ENCODE data around the gene TLCD1.
"Not testable (repeated sequence)": the region's sequence is repeated elsewhere in the genome, so short reads cannot be mapped to it uniquely, and the experiment has no call there.

Gene TLCD1

DNA sequence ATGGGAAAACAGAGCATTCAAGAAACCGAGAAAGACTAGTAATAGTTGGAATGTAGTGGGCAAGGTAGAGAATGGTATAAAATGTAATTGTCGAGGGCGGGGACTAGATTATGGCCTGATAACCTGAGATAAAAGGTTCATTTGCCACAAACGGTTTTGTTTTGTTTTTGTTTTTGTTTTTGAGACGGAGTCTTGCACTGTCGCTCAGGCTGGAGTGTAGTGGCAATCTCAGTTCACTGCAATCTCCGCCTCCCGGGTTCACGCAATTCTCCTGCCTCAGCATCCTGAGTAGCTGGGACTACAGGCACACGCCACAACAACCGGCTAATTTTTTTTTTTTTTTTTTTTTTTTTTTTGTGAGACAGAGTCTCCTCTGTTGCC lies 3.9 kb upstream of the TLCD1 start:
- no peak for FAIRE-seq

DNA sequence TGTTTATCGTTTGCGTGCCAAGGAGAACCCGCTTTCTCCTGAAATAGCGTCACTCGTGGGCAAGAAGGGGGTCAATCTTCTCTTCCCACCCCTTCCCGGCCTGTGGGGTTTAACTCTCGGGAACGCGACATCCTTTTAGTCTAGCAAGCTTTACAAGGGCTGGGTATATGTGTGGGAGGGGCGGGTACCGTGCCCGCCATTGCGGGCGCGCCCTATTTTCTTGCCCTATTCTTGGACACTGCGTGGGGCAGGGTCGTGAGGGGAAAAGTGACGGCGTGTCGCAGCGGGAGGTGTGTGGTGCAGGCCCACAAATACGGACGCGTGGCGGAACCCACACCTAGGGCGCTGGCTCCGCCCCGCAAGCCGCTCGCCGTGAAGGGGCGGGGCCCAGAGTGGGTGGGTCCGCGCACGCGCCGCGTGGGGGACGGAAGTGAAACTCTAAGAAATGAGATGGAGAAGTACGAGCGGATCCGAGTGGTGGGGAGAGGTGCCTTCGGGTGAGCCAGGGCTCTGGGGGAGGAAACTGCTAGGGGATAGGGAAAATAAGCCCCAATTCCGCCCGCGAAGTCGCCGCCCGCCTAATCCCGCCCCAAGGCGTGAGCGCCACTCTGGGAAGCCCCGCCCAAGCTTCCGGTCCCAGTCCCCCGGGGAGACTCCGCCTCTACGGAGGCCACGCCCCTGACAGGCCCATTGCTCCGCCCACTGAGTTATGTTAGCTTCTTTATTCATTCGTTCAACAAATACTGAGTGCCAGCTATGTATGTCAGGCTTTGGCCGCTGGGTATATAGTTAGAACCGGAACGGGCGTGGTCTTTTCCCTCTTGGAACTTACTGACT lies 2.5 kb upstream of the TLCD1 start, which contains the start of gene NEK8:
Gene NEK8, plus strand, starts transcription at position 425 of the 837 bp plus-strand sequence. Its CDS starts 26 bp downstream, at position 451.
- FAIRE-seq = no peak
- DNase-seq (ENCODE audit: low spot score) = peak; percentile 93

More for the DNA sequence above, 3.9 kb upstream of the TLCD1 start:
- DNase-seq (ENCODE audit: low spot score) = no peak

DNA sequence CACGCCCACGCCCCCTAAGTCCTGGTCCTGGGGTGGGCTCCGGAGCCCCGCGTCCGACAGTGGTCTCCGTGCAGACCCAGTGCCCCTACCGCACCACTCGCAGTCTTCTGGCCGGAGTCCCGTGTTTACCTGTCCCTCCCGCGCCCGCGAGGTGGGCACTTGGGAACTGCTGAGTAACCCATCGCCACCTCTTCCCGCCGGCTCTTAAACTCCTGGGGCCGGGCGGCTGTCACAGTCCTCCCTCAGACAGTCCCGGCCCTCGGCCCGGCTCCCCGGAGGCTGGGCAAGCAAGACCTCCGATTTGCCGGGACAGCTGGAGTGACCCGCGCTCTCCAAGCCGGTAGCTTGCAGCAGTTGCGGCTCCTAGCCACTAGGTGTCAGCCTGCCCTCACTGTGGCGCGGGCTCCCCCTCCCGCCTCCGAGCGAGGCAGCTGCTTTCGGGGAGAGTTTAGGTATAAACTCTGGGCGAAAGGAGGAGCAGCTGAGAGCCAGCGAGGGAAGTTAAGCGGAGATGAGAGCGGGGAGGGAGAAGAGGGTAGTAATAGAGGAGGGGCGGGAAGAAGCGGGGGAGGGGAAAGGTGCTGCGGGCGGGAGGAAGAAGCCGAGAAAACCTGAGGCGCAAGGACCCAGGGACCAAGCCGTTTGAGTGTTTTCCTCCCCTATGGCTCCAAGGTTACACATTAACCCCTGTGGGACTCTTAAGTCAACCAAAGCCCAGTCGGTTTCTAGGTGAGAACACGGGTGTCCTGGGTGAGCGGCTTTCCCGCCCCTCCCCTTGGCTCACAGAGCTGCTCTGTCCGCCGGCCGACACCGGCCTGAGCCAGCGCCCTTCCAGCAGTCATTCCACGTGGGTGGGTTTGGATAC lies 826 bp upstream of the TLCD1 start:
- FAIRE-seq (peak; percentile 13), DNase-seq (ENCODE audit: low spot score) (peak; percentile 88)

DNA sequence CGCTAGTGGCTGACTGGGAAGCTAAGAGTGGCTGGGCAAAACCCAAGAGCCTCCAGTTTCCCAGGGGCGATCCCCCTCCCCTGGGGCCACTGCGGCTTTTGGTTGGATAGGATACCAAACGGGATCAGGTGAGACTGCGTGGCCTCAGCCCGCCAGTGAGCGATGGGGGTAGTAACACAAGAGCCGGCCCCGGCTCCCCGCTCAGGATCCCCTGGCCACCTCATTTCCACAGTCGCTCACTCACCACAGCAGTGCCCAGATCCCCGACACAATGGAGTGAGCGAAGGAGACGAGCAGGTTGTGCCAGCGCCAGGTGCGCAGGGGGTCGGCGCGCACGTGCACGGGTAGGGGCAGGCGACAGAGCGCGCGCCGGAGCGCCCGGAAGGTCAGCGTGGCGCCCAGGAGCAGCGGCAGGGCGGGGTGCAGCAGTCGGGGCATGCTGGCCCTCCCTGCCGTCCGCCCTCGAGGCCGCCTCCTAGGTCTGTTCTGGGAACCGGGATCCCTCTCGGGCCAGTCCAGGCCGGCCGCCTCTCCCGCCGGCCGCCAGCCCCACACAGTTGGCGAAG lies 290 bp downstream of the TLCD1 start:
- DNase-seq (ENCODE audit: low spot score) (no peak), FAIRE-seq (no peak)

DNA sequence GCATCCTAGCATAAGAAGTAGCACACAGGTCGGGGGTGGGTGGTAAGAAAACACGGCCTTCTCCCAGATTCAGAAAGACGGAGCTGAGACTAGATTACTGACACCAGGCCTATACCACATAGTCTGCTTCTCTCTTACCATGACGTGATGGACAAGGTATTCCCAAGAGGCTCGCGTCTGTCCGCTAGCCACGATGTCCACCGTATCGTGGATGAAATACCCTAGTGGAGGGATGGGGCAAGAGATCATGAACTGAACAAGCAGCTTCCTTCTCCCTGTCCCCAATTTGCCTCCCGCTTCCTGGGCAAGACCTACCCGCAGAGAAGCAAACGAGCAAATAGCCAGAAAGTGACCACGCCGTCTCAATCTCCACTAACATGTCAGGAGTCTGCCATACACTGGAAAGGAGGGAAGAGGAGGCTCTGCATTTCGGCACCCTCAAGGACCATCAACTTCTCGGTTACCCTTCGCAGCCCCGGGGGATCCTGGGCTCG lies 820 bp downstream of the TLCD1 start:
- no peak for FAIRE-seq
- no peak for DNase-seq (ENCODE audit: low spot score)

DNA sequence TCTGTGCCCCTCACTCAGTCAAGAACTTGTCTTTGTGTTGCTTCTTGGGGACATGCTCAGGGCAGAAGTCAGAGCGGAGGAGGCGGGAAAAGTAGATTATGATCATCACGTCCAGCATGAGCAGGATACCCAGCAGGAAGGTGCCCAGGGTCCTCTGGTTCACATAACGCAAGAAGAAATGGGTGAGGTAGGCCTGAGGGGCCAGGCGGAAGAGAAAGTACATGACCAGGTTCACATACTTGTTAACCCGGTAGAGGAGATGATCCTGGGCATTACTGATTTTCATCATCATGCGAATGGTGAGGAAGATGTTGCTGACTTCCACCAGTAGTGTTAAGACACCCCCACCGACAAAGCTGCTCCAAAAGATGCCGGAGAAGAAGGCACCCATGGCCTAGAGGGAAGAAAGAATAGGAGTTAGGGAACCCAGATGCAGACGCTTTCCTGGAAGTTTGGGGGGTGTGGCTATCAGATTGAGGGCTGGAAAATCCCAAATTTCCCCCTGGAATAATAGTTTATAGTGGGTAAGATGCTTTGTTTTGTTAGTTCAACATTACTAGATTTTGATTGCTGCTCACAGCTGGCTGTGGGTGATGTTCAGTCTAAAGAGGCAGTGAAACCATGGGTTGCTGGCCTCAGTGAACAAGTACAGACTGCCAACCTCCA lies 1.4 kb downstream of the TLCD1 start:
- FAIRE-seq = no peak
- DNase-seq (ENCODE audit: low spot score) = no peak

DNA sequence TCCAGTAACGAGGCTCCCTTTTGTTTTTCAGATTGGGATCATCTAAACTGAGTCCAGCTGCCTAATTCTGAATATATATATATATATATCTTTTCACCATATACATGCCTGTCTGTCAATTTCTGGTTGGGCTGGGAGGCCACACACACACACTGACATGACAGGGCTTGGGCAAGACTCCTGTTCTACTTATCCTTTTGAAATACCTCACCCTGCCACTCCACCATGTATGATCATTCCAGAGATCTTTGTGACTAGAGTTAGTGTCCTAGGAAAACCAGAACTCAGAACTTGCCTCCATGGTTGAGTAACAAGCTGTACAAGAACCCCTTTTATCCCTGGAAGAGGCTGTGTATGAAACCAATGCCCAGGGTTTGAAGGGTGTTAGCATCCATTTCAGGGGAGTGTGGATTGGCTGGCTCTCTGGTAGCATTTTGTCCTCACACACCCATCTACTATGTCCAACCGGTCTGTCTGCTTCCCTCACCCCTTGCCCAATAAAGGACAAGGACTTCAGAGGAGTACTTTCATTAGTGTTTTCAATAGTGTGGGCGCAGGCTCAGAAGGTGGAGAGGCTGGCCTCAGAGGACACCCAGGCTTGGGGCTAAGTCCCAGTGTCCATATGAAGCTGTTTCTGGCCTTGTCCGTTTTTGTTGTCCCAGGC lies 2.1 kb downstream of the TLCD1 start:
- not testable (repeated sequence) for FAIRE-seq; DNase-seq (ENCODE audit: low spot score)

DNA sequence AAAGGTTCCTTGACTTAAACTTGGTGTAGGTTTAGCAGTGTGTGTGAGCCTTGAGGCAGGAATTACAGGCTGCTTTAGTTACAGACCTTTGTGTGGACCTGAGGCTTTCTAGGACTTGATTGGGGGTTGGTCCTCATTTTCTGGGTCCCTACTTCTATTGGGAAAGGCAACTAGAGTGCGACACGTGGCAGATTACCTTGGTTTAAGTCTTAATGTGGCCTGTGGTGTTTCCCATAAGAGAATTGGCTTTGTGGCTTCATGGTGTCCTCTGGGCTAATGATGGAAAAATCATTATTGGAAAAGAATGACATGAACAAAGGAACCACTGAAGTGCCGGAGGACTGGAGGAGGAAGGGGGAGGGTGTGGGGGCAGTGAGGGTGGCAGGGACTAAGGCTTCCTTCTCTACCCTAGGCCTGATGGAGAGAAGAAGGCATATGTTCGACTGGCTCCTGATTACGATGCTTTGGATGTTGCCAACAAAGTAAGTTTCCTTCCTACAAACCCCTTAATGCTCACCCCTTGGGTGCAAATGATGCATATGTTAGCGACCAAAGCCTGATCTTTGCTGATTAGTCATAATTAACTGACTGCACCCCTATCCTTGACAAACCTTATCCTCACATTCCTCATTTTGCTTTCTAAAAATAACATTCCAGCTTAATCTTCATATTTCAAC lies 2.7 kb downstream of the TLCD1 start:
- no peak for DNase-seq (ENCODE audit: low spot score)

DNA sequence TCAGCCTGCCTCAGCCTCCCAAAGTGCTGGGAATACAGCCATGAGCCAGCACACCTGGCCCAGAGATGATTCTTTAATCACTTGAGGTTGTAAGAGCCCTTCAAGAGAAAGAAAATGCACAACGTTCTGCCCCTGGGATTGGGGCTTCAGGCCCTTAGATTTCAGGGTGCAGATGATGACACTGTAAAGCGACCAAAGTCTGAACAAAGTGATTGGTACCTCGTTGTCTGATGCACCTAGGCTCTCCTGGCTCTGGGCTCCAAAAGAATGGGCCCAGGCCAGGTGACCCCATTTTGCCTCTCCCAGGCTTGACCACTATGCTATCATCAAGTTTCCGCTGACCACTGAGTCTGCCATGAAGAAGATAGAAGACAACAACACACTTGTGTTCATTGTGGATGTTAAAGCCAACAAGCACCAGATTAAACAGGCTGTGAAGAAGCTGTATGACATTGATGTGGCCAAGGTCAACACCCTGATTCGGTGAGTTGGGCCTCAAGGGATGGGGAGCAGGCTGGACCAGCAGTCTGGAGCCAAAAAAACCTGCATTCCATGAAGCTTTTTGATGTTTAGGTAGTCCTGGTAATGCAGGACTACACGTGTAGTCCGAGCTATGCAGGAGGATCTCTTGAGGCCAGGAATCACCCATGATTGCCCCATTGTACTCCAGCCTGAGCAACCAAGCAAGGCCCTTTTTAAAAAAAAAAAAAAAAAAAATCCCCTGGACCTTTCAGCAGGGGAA lies 3.4 kb downstream of the TLCD1 start:
- no peak for FAIRE-seq
- no peak for DNase-seq (ENCODE audit: low spot score)

More for the DNA sequence above, 2.7 kb downstream of the TLCD1 start:
- no peak for FAIRE-seq

DNA sequence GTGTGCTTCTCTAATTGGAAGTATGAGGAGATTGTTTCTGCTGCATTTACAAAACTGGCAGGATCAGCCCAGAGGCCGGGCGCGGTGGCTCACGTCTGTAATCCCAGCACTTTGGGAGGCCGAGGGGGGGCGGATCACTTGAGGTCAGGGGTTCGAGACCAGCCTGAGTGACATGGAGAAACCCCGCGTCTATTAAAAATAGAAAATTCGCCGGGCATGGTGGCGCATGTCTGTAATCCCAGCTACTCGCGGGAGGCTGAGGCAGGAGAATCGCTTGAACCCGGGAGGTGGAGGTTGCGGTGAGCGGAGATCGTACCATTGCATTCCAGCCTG lies 5.1 kb downstream of the TLCD1 start:
- not testable (repeated sequence) for FAIRE-seq; DNase-seq (ENCODE audit: low spot score)

DNA sequence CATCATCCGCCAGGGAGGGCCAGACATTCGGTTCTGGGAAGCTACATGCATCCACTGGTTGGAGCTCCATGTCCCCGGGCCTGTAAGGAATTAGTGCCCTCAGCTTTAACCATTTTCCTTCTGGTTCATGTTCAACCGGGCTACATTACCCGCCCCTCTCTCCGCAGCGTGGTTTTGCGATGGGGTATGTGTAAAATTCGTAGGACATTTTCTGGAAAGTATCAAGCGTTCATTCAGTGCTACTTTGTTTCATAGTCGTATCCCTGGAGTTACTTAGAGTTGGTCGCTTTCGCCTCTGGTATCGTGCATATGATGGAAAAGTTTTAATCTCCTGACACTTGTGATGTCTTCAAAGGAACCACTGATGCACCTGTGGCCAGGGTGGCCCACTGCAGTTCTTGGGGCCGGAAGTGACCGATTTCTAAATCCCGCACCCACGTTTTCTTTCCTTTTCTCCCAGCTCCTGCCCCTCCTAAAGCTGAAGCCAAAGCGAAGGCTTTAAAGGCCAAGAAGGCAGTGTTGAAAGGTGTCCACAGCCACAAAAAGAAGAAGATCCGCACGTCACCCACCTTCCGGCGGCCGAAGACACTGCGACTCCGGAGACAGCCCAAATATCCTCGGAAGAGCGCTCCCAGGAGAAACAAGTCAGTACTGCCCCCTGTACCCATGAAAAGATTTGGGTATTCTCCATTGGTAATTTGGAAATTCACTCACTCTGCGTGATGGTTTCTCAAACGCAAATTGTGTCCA lies 5.6 kb downstream of the TLCD1 start:
- DNase-seq (ENCODE audit: low spot score) (peak; percentile 43), FAIRE-seq (no peak)

DNA sequence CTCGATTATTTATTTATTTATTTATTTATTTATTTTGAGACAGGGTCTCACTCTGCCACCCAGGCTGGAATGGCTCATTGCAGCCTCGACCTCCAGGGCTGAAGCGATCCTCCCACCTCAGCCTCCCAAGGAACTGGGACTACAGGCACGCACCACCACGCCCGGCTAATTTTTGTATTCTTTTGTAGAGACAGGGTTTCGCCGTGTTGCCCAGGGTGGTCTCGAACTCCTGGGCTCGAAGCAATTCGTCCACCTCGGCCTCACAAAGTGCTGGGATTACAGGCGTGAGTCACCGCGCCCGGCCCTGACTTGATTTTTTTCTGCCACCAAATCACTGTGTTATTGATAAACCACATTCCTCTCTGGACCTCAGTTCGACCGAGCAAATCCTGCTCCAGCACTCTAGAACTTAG lies 7.0 kb downstream of the TLCD1 start:
- DNase-seq (ENCODE audit: low spot score) = no peak
- no peak for FAIRE-seq

DNA sequence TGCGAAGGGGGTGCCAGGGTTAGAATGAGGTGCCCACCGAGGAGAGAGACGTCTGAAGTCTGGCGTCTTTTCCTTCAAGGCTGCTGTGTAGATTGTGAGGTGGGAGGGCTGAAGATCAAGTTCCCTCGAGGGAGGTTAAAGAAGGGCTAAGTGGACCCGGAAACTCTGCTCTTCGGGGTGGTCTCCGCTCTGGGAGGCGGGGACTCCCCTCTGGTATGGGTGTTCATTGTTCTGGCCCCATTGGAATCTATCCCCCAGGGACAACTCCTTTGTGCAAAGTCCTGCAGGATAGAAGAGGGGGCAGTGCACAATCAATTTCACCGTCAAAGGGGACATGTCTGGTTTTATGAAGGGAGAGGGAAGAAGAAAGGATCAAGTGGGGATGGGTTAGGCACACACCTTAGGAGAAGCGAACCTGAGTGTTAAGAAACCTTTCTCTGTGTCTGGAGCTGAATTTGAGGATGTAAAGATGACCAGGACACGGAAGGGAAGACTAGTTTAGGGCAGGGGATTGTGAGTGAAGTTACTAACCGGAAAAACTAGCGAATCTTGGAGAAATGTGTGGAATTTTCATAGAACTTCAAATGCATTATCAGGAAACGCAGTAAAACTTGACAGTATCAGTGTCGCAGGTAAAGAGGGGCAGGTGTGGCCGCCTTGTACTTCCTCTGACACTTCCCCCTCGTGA lies 7.6 kb downstream of the TLCD1 start:
- no peak for FAIRE-seq
- no peak for DNase-seq (ENCODE audit: low spot score)

DNA sequence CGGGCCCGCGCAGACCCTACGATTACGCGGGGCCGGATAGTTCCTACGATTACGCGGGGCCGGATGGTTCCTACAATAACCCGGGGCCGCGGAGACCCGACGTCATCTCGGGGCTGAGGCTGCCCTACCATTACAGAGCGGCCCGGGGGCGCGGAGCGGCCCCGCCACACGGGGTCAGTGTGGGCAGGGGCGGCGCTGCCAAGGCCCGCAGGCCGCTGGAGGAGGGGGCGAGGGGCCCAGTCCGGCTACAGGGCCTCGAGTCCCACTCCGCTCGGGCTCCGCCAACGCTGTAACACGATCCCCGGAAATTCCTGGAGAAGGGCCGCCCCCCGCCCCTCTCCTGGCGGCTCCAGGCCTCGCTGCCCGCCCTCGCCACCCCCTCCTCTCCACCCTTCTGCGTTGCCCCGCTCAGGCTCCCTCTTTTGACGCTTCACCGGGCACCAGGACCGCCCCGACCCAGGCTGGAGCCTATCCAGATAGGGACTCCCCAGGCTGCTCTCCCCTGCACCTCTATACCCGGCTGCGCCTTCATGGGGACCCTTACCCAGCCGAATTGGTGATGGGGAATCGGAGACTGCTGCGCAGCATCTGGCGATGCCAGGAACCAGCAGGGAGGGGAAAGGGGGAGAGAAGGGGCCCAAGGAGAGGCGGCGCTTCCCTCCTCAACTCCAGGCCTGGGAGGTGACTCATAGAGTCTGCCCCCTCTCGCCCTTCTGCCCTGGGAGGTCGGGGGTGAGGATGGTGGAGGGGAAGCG lies 8.3 kb downstream of the TLCD1 start, which contains the start of gene RAB34:
Gene RAB34, minus strand, starts transcription at position 291 of the 755 bp plus-strand sequence. CDS start 602 bp downstream, outside the sequence.
- DNase-seq (ENCODE audit: low spot score) (peak; percentile 88), FAIRE-seq (peak; percentile 76)

DNA sequence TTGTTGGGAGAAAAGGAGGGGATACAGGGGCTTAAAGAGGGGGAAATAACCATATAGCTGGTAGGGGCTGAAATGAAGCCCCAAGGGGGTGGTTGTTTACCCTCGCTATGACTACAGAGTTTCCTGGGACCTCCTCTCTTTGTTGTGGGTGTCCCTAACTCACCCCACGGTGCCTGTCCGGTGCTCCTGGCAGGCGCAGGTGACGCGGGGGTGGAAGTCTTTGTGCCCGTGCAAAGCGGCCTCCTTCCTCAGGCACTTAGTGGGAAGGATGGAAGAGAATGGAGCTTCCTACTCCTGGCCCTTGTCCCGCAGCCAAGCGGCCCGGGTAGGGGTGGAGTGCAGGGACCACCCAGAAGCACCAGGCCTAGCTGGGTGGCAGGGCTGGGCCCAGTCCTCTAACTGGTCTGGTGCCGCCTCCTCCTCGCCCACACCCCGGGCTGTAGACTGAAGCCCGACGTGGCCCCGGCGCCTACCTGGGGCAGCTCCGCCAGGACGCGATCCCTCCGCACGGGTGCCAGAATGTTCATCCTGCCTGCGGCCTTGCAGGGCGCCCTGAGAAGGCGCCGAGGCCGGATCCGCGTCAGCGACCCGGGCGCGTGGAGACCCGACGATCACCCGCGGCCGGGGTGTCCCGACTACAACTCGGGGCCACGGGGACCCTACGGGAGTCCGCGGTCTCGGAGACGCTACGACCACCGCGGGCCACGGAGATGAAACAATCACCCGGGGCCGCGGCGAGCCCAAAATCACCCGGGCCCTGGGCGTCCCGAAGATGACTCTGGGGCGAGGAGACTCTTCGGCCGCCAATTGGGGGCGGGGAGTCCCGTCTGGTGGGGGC lies 9.1 kb downstream of the TLCD1 start:
- FAIRE-seq = no peak
- peak; percentile 21 for DNase-seq (ENCODE audit: low spot score)

DNA sequence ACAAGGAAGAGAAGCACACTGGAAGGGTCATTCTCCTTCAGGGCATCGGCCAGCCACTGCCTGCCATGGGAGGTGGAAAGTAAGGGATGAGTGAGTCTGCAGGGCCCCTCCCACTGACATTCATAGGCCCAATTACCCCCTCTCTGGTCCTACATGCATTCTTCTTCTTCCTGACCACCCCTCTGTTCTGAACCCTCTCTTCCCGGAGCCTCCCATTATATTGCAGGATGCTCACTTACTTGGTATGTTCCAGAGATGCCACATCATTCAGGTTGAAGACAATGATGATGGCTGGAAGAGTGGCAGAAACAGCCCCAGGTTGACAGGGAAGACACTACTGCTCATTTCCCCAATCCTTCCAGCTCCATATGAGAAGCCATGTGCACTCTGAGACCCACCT lies 10.8 kb downstream of the TLCD1 start:
- DNase-seq (ENCODE audit: low spot score) = no peak
- no peak for FAIRE-seq
